NCI-H2227 (cell line): ENCODE measurements around the gene TPST1.
"Not testable (repeated sequence)": the region's sequence is repeated elsewhere in the genome, so short reads cannot be mapped to it uniquely, and the experiment has no call there.

Source experiments
- DNase-seq: peaks from one replicate; lab custom pipeline; 2025; ENCODE audit not compliant: unreplicated experiment; lab: John Stamatoyannopoulos, UW

The TPST1 gene

GRCh38 chr7:66204822-66205740 is at the start of gene TPST1:
TSS of gene TPST1 (plus strand) at chr7:66205334. CDS start at chr7:66240426, 35,092 bp downstream.
- peak; percentile 99 for DNase-seq

DNA sequence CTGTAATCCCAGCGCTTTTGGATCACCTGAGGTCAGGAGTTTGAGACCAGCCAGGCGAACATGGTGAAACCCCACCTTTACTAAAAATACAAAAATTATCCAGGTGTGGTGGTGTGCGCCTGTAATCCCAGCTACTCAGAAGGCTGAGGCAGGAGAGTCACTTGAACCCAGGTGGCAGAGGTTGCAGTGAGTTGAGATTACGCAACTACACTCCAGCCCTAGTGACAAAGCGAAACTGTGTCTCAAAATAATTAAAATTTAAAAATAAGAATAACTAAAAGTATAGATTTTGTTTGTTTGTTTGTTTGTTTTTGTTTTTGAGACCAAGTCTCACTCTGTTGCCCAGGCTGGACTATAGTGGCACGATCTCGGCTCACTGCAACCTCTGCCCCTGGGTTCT is 49.1 kb upstream of the TPST1 start:
- not testable (repeated sequence) for DNase-seq

DNA sequence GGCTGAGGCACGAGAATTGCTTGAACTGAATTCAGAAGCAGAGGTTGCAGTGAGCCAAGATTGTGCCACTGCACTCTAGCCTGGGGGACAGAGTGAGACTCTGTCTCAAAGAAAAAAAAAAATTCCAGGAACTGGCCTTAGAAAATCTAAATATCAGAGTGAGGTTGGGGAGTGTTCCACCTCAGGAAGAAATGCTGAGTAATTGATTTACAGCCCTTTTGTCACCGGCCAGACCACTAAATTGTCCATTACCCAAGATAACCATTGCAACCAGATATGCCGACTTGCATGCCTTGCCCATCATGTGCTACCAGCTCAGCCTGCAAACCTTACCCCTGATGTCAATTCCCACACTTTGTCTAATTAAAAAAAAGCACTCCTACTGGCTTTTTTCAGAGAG is 48.1 kb upstream of the TPST1 start:
- no peak for DNase-seq

GRCh38 chr7:66162622-66163021 is 42.5 kb upstream of the TPST1 start:
- no peak for DNase-seq

DNA sequence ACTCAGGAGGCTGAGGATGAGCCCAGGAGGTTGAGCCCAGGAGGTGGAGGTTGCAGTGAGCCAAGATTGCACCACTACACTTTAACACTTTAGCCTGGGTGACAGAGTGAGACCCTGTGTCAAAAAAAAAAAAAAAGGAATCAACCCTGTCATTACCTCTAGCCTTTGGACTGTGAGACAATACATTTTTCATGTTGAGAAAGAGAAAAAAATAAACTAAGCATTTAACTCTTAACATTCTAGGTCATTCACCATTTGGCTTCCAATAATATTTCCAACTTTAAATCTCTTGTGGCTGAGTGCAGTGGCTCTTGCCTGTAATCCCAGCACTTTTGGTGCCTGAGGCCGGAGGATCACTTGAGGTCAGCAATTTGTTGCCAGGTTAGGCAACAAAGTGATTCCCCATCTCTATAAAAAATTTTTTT is 41.9 kb upstream of the TPST1 start:
- no peak for DNase-seq

DNA sequence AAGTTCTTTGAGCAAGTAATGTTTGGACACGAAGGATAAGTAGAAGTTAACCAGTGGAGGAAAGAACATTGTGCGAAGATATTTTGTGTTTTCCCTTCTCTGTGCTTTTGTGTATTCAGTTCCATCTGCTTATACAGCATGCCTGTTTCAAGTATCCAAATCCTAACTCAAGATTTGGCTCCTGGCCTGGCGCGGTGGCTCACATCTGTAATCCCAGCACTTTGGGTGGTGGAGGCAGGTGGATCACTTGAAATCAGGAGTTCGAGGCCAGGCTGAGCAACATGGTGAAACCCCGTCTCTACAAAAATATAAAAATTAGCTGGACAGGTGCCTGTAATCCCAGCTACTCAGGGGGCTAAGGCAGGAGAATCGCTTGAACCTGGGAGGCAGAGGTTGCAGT is 40.8 kb upstream of the TPST1 start:
- DNase-seq = no peak

DNA sequence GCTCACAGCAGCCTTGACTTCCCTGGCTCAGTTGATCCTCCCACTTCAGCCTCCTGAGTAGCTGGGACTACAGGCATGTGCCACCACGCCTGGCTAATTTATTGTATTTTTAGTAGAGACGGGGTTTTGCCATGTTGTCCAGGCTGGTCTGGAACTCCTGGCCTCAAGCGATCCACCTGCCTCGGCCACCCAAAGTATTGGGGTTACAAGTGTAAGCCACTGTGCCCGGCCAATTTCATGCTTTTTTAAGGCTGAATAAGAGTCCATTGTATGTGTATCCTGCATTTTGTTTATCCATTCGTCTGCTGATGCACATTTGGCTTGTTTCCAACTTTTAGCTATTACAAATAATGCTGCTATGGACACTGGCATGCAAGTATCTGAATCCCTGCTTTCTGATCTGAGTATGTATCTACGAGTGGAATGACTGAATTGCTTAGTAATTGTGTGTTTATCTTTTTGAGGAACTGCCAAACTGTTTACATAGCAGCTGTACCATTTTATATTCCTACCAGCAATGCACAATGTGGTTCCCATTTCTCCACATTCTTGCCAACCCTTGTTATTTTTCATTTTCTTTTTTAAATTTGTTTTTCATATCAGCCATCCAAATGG is 37.3 kb upstream of the TPST1 start:
- DNase-seq = peak; percentile 47

GRCh38 chr7:66169616-66170015 is 35.5 kb upstream of the TPST1 start:
- DNase-seq = no peak

DNA sequence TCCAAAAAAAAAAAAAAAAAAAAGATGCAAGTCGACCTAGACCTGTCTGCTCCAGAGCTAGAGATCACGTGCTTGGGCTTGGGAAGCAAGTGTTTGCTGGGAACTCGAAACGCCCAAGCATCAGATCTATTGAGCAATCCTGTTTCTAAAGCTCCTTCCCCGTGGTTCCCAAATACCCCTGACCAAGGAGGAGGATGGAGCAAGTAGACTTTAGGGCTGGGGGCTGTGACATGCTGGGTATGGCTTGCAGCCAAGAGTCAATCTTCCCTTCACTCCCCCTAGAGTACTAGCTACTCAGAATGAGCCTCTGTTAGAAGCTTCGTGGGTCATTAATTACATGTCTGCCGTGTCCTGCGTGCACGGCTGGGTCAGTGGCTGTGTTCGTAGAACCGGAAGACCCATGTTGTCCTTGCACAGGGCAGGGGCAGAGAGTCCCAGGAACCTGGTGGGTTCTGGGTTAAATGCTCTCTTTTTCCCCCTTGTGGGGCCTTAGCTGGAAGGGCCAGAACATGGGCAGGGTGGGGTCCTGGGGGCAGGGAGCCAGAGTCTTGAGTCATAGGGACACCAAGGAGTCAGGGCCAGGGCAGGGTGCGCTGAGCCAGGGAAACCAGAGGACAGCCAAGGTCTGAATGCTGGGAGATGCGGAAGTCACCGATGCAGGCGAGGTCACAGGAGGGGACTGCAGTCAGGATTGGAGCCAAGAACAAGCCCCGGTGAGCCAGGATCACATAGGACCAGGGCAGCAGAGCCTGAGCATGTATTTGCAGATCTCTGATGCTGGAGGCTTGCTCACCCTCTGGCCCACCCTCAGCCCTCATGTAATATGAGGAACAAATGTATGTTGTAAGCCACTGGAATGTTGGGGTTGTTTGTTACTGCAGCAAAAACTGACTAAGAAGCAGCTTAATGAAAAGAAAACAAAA is 34.6 kb upstream of the TPST1 start:
- peak; percentile 64 for DNase-seq

DNA sequence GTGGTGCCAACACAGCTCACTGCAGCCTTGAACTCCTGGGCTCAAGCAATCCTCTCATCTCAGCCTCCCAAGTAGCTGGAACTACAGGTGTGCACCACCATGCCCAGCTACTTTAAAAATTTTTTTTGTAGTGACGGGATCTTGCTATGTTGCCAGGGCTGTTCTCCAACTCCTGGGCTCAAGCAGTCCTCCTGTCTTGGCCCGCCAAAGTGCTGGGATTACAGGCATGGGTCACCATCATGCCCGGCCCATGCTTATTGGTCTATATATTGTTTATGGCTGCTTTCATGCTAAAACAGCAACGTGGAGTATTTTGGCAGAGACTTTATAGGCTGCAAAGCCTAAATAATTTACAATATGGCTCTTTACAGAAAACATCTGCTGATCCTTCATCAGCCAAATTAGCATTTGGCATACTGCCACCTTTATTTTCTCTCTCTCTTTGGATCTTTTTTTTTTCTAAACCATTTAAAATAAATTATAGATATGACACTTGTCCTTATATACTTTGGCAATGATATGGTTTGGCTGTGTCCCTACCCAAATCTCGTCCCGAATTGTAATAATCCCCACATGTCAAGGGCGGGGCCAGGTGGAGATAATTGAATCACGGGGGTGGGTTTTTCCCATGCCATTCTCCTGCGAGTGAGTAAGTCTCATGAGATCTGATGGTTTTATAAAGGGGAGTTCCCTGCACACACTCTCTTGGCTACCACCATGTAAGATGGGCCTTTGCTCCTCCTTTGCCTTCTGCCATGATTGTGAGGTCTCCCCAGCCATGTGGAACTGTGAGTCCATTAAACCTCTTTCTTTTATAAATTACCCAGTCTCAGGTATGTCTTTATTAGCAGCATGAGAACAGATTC is 32.4 kb upstream of the TPST1 start:
- not testable (repeated sequence) for DNase-seq

DNA sequence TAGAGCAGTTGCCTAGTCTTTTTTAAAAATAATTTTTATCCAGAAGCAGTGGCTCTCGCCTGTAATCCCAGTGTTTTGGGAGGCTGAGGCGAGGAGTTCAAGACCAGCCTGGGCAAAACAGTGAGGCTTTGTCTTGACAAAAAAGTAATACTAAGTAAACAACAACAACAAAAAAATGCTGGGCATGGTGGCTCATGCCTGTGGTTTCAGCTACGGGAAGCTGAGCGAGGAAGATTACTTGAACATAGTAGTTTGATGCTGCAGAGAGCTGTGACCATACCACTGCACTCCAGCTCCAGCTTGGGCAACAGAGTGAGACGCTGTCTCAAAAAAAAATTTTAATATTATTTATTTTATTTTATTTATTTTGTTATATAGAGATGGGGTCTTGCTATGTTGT is 31.3 kb upstream of the TPST1 start:
- no peak for DNase-seq

DNA sequence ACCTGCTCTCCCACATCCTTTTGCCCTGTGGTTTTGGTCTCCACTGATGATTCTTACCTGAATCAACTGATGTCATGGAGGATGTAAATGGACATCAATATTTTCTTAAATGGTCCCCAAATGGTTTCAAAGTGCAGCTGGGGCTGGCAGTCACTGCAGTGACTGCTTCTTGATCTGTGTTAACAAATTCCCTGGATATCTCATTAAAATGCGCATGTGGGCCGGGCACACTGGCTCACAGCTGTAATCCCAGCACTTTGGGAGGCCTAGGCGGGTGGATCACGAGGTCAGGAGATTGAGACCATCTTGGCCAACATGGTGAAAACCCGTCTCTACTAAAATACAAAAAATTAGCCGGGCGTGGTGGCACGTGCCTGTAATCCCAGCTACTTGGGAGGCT is 30.1 kb upstream of the TPST1 start:
- DNase-seq = not testable (repeated sequence)

DNA sequence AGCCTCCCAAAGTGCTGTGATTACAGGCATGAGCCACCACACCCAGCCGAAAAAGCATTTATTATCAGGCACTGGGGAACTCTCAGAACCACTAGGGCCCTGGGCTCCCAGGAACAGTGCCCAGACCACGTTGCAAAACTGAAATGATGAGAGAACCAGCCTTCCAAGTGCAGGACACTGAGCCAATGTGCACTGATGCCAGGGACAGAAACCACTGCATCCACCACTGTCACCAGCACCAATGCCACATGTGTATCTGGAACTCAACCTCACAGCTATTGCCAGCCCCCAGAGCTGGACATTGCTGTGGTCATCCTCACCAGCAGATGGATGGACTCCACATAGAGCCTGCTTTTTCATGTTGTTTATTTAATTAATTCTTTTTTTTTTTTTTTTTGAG is 28.2 kb upstream of the TPST1 start:
- no peak for DNase-seq

DNA sequence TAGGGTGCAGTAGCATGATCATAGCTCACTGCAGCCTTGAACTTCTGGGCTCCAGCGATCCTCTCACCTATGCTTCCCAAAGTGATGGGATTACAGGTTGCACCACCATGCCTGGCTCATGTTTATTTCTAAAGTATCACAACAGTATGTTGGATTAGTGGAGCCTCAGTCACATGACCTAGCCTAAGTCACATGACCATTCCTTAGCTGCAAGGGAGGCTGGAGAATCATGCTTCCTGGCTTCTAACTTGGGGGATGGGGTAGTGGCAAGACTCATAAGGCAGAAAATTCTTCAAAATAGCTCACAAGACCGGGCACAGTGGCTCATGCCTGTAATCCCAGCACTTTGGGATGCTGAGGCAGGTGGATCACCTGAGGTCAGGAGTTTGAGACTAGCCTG is 26.9 kb upstream of the TPST1 start:
- no peak for DNase-seq

- no peak for DNase-seq
Measured at GRCh38 chr7:66181329-66181728, 23.8 kb upstream of the TPST1 start.

DNA sequence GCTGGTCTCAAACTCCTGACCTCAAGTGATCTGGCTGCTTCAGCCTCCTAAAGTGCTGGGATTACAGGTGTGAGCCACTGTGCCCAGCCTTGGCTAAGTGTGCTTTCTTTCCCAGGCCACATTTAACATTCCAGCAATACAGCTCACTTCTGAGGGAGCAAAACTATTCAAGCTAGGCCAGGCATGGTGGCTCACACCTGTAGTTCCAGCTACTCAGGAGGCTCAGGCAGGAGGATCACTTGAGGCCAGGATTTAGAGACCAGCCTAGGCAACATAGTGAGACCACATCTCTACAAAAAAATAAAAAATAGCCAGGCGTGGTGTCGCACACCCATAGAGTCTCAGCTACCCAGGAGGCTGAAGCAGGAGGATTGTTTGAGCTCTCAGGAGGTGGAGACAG is 23.3 kb upstream of the TPST1 start:
- no peak for DNase-seq

- DNase-seq = no peak
Measured at GRCh38 chr7:66182920-66183319, 22.2 kb upstream of the TPST1 start.

GRCh38 chr7:66183700-66184099 is 21.4 kb upstream of the TPST1 start:
- DNase-seq = no peak

DNA sequence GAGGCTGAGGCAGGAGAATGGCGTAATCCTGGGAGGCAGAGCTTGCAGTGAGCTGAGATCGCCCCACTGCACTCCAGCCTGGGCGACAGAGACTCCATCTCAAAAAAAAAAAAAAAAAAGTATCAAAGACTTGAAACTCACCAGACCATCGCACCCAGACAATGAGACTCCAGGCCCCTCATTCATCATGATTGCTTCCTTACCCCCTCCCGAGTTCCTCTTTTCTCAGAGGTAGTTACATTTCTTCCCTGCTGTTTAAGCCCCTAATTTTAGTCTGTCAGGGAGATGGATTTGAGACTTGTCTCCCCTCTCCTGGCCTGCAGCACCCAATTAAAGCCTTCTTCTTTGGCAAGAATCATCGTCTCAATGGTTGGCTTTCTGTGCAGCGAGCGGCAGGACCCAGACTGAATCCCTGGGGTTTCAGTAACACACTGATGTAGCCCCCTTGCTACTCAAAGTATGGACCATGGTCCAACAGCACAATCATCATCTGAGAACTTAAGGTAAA is 19.4 kb upstream of the TPST1 start:
- no peak for DNase-seq

DNA sequence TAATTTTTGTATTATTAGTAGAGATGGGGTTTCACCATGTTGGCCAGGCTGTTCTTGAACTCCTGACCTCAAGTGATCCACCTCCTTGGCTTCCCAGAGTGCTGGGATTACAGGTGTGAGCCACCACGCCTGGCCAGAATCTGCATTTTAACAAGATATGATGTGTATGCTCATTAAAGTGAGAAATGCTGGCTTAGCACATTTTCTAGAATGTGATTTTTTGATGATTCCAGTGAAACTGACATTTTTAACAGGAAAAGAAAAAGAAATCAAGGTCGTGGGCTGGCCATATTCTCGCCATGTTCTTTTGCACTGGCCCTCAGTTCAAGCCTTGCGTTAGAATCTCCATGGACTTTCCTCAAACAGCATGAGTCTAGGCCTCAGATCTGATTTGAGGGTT is 18.1 kb upstream of the TPST1 start:
- DNase-seq = no peak
